Stromal cell of bone marrow (primary cell): Measurements from ENCODE around the gene TCEANC.

Source experiments
- DNase-seq: peaks from one replicate; pipeline ENCODE4 v3.0.0-alpha.2; 2012; ENCODE audit warnings: low read depth

The TCEANC gene

DNA sequence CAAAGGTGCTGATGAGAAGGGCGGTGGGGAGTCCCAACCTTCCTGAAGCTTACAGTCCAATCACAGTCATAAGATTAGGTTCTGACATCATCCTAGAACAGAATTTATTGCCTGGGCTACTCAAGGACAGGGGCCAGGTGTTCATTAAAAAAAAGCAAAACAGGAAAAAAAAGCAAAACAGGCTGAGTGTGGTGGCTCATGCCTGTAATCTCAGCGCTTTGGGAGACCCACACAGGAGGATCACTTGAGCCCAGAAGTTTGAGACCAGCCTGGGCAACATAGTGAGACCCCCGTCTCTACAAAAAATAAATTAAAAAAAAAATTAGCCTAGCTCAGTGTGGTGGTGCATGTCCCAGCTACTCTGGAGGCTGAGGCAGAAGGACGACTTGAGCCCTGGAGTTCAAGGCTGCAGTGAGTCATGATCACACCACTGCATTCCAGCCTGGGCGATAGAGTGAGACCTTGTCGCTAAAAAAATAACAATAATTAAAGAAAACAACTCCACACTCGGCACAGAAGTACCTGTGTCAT, 39.0 kb downstream of the TCEANC start:
- DNase-seq: no peak

DNA sequence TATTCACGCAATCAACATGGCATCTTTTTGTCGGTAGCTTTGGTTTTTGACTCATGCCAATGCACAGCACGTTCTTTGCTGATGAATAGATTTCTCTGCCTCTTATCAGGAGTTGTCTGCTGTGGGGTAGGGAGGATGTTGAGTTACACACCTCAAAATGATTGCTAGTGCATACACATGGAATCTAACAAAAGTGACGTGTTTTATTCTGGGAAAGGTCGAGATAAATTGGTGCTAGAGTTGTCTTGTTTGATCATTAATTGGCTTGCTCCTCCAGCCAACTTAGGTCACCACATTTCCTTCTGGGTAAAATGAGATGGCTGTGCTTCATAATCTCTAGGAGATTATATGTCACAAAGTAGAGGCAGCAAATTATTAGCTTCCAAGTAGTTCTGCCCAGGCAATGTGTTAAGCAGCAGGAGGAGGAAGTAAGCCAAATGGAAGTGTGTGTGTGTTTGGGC, 39.9 kb downstream of the TCEANC start:
- DNase-seq: no peak

- no peak for DNase-seq
Observed at GRCh38 chrX:13693341-13693961, 40.5 kb downstream of the TCEANC start.

GRCh38 chrX:13694359-13694758, 41.4 kb downstream of the TCEANC start:
- DNase-seq: no peak

- DNase-seq: no peak
Observed at GRCh38 chrX:13694983-13695382, 42.0 kb downstream of the TCEANC start.

- no peak for DNase-seq
Observed at GRCh38 chrX:13695601-13696115, 42.7 kb downstream of the TCEANC start.

DNA sequence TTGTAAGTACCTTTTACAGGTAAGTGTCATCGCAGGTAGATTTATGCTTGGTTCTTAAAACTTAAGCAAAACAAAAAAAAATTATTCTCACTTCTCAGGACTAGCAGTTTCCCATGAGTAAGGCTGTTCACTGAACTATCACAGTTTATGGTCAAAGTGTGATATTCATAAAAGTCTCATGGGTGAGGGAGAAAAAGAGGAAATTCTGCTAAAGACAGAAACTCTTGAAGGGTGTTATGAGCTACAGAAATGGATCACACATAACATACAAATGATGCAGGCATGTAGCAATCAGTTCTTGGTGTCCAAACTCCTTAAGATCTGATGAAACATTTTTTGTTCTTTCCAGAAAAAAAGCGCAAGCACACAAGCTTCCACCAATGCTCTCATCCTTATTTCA, 44.5 kb downstream of the TCEANC start:
- DNase-seq: no peak

GRCh38 chrX:13697976-13698375, 45.0 kb downstream of the TCEANC start:
- DNase-seq: no peak

DNA sequence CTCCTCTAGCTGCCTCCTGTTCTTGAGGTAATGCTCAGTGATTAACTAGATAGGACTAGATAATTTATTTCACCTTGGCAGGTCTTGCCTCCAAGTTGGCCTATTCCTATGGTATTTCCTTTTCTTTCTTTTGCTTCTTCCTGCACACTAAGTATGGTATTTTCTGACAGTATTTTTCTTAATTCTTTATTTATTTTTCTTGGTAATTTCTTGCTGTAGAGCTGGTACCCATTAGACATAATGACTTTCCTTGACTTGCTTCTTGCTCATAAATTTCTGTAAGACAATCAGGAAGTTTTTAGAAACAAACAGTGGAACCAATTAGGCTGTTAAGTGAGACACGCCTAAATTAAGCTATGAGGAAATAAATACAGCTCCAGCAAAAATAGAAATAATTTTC, 45.5 kb downstream of the TCEANC start:
- no peak for DNase-seq

DNA sequence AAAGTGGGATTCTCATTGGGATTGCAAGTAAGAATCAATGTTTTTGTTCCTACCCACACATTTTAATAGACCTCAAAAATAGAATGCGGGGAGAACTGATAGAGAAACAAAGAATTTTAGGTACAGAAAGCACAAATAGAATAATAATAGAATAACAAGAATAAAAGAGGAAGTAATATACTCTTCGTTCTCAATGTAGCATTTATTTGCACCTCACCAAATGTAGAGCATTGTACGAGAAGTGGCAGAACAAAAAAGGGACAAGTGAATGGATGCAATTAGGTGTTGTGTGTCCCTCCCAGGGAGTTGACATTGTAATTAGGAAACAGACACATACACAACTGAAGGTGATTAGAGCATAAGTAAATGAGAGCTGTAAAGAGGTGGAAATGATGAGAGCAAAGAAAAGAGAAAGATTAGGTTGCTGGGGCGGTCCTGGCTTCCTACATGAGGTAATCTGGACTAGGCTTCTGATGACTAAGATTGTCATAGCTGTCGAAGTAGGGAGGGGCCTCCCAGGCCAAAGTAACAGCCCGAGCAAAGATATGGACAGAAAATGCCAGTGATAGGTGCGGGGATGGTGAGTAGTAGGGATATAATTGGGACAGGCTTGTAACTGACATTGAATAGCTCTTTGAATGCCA, 46.4 kb downstream of the TCEANC start:
- no peak for DNase-seq

DNA sequence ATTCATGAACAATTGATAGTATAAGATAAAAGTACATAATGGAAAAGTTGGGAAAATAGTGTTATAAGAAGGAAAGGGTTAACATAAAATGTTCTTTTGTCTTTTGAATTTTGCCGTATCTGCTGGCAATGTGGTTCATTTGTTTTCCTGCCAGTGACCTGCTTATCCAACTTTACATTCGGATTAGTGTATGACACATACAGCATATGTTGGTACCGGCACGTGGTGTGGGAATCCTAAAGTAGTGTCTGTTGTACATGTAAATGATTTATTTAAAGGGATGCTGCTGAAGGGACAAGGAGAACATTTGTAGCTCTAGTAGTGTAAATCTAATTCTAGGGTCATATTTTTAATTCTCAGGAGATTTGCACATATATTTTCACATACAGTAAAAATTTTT, 47.4 kb downstream of the TCEANC start:
- no peak for DNase-seq

GRCh38 chrX:13702111-13702789, 49.3 kb downstream of the TCEANC start:
- no peak for DNase-seq

DNA sequence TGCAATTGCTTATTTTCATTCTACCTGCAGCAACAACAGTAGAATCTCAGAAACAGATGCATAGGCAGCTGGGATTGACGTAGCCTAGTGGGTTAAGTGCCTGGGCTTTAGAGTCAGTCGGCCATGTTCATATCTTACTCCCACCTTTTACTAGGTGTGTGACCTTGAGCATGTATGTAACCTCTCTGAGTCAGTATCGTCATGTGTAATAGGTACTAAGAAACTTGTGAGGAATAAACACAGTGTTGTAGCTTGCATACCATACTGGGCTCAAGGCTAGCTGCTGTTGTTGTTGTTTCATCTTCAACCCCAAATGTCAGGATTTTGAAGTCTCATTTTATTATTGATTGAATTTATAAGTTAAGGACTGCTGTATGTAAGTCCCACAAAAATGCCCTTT, 50.2 kb downstream of the TCEANC start:
- no peak for DNase-seq

GRCh38 chrX:13703589-13703988, 50.6 kb downstream of the TCEANC start:
- no peak for DNase-seq

DNA sequence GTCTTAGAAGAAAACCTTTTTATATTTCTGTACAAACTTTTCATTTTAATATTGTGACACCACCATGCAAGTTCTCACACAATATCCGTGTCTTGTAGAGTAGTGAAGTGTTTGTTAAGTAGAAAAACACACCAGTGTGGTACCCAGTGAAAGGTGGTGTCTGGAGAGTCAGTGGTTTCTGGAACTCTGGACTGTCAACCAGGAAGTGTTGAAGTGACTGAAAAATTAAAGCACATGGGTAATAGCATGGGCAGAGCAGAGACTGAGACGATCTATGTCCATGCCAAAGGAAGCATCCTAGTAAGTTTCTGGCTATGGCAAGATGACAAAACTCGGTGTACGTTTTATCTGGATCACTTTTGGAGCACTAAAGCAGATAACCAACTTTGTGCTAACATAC, 58.2 kb downstream of the TCEANC start:
- no peak for DNase-seq
